K562 (cell line): ENCODE measurements around the gene GBP7. TPM values are rescaled to one million over a fixed set of nuclear protein-coding genes. Genes with fewer than 3 reads are reported as not detected.
"Not testable (repeated sequence)": the region's sequence is repeated elsewhere in the genome, so short reads cannot be mapped to it uniquely, and the experiment has no call there.

Source experiments
- ATAC-seq: fragments of 200-7000 bp; cut with Tn5 transposase; 3 replicates; pipeline ENCODE4 v1.9.1; 2020; ENCODE audit warnings: moderate library complexity
- BruUV-seq: library from RNA; stranded (reverse); fragments of 400-500 nt; replicated peaks from 2 replicates; lab custom pipeline; 2021; lab: Mats Ljungman, UMichigan
- CTCF ChIA-PET: fragments of 300-600 bp; formaldehyde crosslinking; extraction: SDS; loops from one replicate; lab custom pipeline; 2021; ENCODE audit warnings: low intra/inter-chr PET ratio; lab: Yijun Ruan, JAX
- POLR2A ChIA-PET: fragments of 300-600, 350-650 bp; sonication (Branson Sonifier 250); formaldehyde crosslinking; extraction: SDS; loops from one replicate; lab custom pipeline; 2021; ENCODE audit warnings: antibody characterized with exemption, inconsistent platforms; lab: Yijun Ruan, JAX
- DNase-seq, 4 experiments: peaks; one replicate each; pipeline versions ENCODE4 v3.0.0 to v3.0.0-alpha.2; 2011 to 2018; ENCODE audit warnings: low spot score in 3 of 4, mixed read lengths in 3 of 4; ENCODE audit errors: extremely low read depth in 1 of 4
- FAIRE-seq: peaks from 2 replicates; lab custom pipeline; 2011; peaks lifted over from hg19 to GRCh38; lab: Jason Lieb, UNC
- H2AFZ ChIP-seq: 2 replicates; pipeline ENCODE4 v1.6.0; 2011; ENCODE audit warnings: low read depth, low read length, control low read depth, inconsistent platforms
- H3K27ac ChIP-seq: fragments of 200-600 bp; 3 replicates; pipeline ENCODE4 v1.8.0; 2011; ENCODE audit warnings: low read depth, mild to moderate bottlenecking, control low read depth, inconsistent platforms, low read length, moderate library complexity, mixed read lengths; ENCODE audit errors: extremely low read depth
- H3K27me3 ChIP-seq, 2 experiments: fragments of 300-600 bp in 1 of 2; 2 replicates in 1 of 2; 3 replicates in 1 of 2; pipeline versions ENCODE4 v1.6.0 to v1.8.0; 2011; ENCODE audit warnings: inconsistent platforms in 2 of 2, low read length in 2 of 2, mild to moderate bottlenecking in 1 of 2, mixed read lengths in 1 of 2, moderate library complexity in 1 of 2; ENCODE audit not compliant: control insufficient read depth in 2 of 2, insufficient read depth in 2 of 2
- H3K36me3 ChIP-seq: fragments of 300-600 bp; 3 replicates; pipeline ENCODE4 v1.8.0; 2011; ENCODE audit warnings: mild to moderate bottlenecking, low read length, inconsistent platforms; ENCODE audit not compliant: control insufficient read depth, insufficient read depth
- H3K4me1 ChIP-seq, 2 experiments: fragments of 200-600 bp in 1 of 2; replicated peaks in 1 of 2; 2 replicates in 1 of 2; 3 replicates in 1 of 2; pipeline versions ENCODE4 v1.5.1 to v1.8.0; 2011; ENCODE audit warnings: inconsistent platforms in 2 of 2, low read length in 2 of 2, mild to moderate bottlenecking in 1 of 2, mixed read lengths in 1 of 2, moderate library complexity in 1 of 2; ENCODE audit not compliant: control insufficient read depth in 2 of 2, insufficient read depth in 2 of 2
- H3K4me2 ChIP-seq: 2 replicates; pipeline ENCODE4 v1.6.1; 2011; ENCODE audit warnings: low read length, control low read depth, inconsistent platforms, mixed read lengths; ENCODE audit not compliant: insufficient read depth
- H3K4me3 ChIP-seq: fragments of 200-600 bp; sonication (generic), shearing (Covaris generic); 2 replicates; pipeline ENCODE4 v1.5.1; 2016; ENCODE audit warnings: control low read depth, inconsistent platforms
- H3K79me2 ChIP-seq: fragments of 200-600 bp; 3 replicates; pipeline ENCODE4 v1.8.0; 2011; ENCODE audit warnings: low read length, inconsistent platforms; ENCODE audit not compliant: control insufficient read depth, insufficient read depth
- H3K9ac ChIP-seq, 2 experiments: 2 replicates each; pipeline versions ENCODE4 v1.6.0 to v1.6.1; 2011; ENCODE audit warnings: low read depth in 2 of 2, low read length in 2 of 2, control low read depth in 1 of 2, inconsistent platforms in 1 of 2, mild to moderate bottlenecking in 1 of 2, mixed read lengths in 1 of 2; ENCODE audit not compliant: insufficient read depth in 1 of 2
- H3K9me1 ChIP-seq: one replicate; pipeline ENCODE4 v1.6.0; 2011; ENCODE audit warnings: inconsistent platforms, mild to moderate bottlenecking, low read length, moderate library complexity; ENCODE audit not compliant: control insufficient read depth, insufficient read depth
- H3K9me3 ChIP-seq: replicated peaks from 2 replicates; pipeline ENCODE4 v1.5.1; 2011; ENCODE audit warnings: low read depth, low read length, inconsistent platforms; ENCODE audit not compliant: control insufficient read depth, insufficient read depth
- H4K20me1 ChIP-seq: replicated peaks from 2 replicates; pipeline ENCODE4 v1.6.1; 2011; ENCODE audit warnings: low read length, inconsistent platforms, mixed read lengths; ENCODE audit not compliant: control insufficient read depth, insufficient read depth
- ARID4B ChIP-seq: sonication (generic); formaldehyde crosslinking; IDR thresholded peaks from 2 replicates; pipeline ENCODE4 v1.8.0; 2022; ENCODE audit warnings: mild to moderate bottlenecking, missing genetic modification reagents
- E2F3 ChIP-seq: fragments of 250-450 bp; sonication (Bioruptor Pico); IDR thresholded peaks from 2 replicates; pipeline ENCODE4 v1.4.0; 2020; ENCODE audit warnings: mild to moderate bottlenecking
- NFYB ChIP-seq: IDR thresholded peaks from 2 replicates; pipeline ENCODE4 v1.6.1; 2011; ENCODE audit warnings: mild to moderate bottlenecking, moderate library complexity; ENCODE audit not compliant: insufficient read length; ENCODE audit errors: extremely low read depth
- POLR3G ChIP-seq: IDR thresholded peaks from 2 replicates; pipeline ENCODE4 v1.6.1; 2011; ENCODE audit not compliant: insufficient read length, insufficient replicate concordance; ENCODE audit errors: extremely low read depth
- TRIM28 ChIP-seq: fragments of 450-650 bp; IDR thresholded peaks from 2 replicates; pipeline ENCODE4 v1.6.1; 2017
- ZNF395 ChIP-seq: fragments of 200-800 bp; sonication (Bioruptor generic); IDR thresholded peaks from 2 replicates; pipeline ENCODE4 v1.6.1; 2017; ENCODE audit warnings: missing genetic modification characterization, missing compliant biosample characterization
- WGBS: fragments of 100-300 bp; shearing (Covaris generic); methylation state at CpG from one replicate; pipeline ENCODE4 v1.1.6; 2016; ENCODE audit warnings: low coverage, mixed read lengths; ENCODE audit not compliant: insufficient coverage; ENCODE audit errors: missing lambda C conversion rate; 5-methylcytosine and 5-hydroxymethylcytosine counted together
- in situ Hi-C: fragments of 300-500 bp; cut with MboI; formaldehyde crosslinking; loops from 4 replicates; pipeline ENCODE4 v1.15.0; 2018; ENCODE audit warnings: inconsistent platforms, mixed read lengths
- intact Hi-C: fragments of 100-400 bp; cut with micrococcal nuclease; formaldehyde crosslinking; loops from 2 replicates; pipeline ENCODE4 v1.14.2; 2022
- polyA plus RNA-seq, 8 experiments: library from polyadenylated mRNA; depleted of rRNA in 4 of 8; stranded (reverse) in 5 of 8; unstranded in 3 of 8; fragments of >200 nt; fragmentation: Nextera tagmentation in 2 of 8; fragmentation: Illumina TruSeq in 1 of 8; extraction: Ambion mirVana in 2 of 8; extraction: Trizol in 1 of 8; gene quantifications; 2 replicates each; pipeline versions ENCODE4 v1.2.1 to v1.2.3, GENCODE V29; 2011 to 2014; ENCODE audit warnings: inconsistent platforms in 1 of 8, missing spikeins in 1 of 8
- total RNA-seq, 7 experiments: library from RNA; depleted of rRNA in 6 of 7; stranded (reverse); fragments of >200 nt in 6 of 7; fragmentation: Illumina TruSeq in 2 of 7; extraction: Trizol in 2 of 7; gene quantifications; 2 replicates each; pipeline versions ENCODE4 v1.2.1 to v1.2.3, GENCODE V29; 2011 to 2021; ENCODE audit warnings: low replicate concordance in 1 of 7

GBP7 gene
- total and polyA plus RNA-seq, 9 of the 15 experiments (the other 6 are each of a cell fraction or from before 2014, with no cell fraction given): 0.03 TPM; not detected in 8

GRCh38 chr1:89126602-89127565 lies 48.9 kb downstream of the GBP7 start:
- POLR2A ChIA-PET: interaction anchor here (1.1 kb wide), 1 partner anchor 16 kb away, joined by 4 read pairs; no protein-coding TSS in a partner anchor
- H3K9ac ChIP-seq, H3K36me3 ChIP-seq, ATAC-seq, H3K4me1 ChIP-seq, CTCF ChIA-PET, H4K20me1 ChIP-seq, in situ Hi-C loops, H3K4me3 ChIP-seq, H3K79me2 ChIP-seq, H3K27me3 ChIP-seq, H3K9me3 ChIP-seq, DNase-seq, H2AFZ ChIP-seq, H3K9me1 ChIP-seq, intact Hi-C loops, FAIRE-seq, H3K4me2 ChIP-seq: not testable (repeated sequence)
- peak; percentile 26 for TF ChIP-seq NFYB
- BruUV-seq: TSS peak; percentile 74
- peak overlapping the region; percentile 58; the same call in 1 of the 3 replicates for H3K27ac ChIP-seq
- 55% methylated on average over 23 of the region's 23 CpGs for WGBS

GRCh38 chr1:89125913-89126580 lies 49.8 kb downstream of the GBP7 start, which contains the start of gene GBP2:
Gene GBP2 (minus strand): TSS chr1:89126114. CDS start chr1:89121966, 4,148 bp downstream.
- intact Hi-C loops: no loop called here
- H3K9me1 ChIP-seq: no peaks in the 10 kb centered on the region
- no peaks in the 10 kb centered on the region for H3K27me3 ChIP-seq
- no peaks in the 10 kb centered on the region for H3K9me3 ChIP-seq
- no TSS peak for BruUV-seq
- peak in 2 of 4 experiments; percentile 19 to 26 for DNase-seq
- no peaks in the 10 kb centered on the region for H3K79me2 ChIP-seq
- no peaks in the 10 kb centered on the region for H3K36me3 ChIP-seq
- ChIA-PET CTCF (no interaction called here), POLR2A (interaction anchor here (0.6 kb wide), 1 partner anchor 22 kb away, joined by 3 read pairs; no protein-coding TSS in a partner anchor)
- 2% methylated on average over 5 of the region's 6 CpGs for WGBS
- peak; percentile 72 for ATAC-seq
- in situ Hi-C loops: no loop called here
- 0 out of 4 replicates have a peak within 1 kb of the TSS, but pooled peaks of 1 of the 2 experiments have one; percentile 6 for H3K9ac ChIP-seq
- no peaks in the 10 kb centered on the region for H4K20me1 ChIP-seq
- H3K4me1 ChIP-seq: peaks cover 7 to 8% of the 10 kb centered on the region in 2 experiments; a peak in 3 of 5 replicates
- H3K4me3 ChIP-seq: no peak within 1 kb of the TSS
- FAIRE-seq: no peak
- H3K4me2 ChIP-seq: peak within 1 kb of the TSS; percentile 44
- H2AFZ ChIP-seq: peak within 1 kb of the TSS; percentile 65
- peak within 1 kb of the TSS; percentile 58; the same call in 2 of the 3 replicates for H3K27ac ChIP-seq
- TF ChIP-seq ARID4B (CRISPR knock-in tag) (no peak), ZNF395 (no peak; the same call in 1 of the 2 replicates), TRIM28 (no peak), E2F3 (no peak), POLR3G (no peak)
